KOPT-K1 (cell line): ENCODE data around the gene TYROBP.
"Not testable (repeated sequence)": the region's sequence is repeated elsewhere in the genome, so short reads cannot be mapped to it uniquely, and the experiment has no call there.

Source experiments
- H3K27ac ChIP-seq: fragments of 200-600 bp; sonication (generic); 2 replicates; pipeline ENCODE4 v1.5.1; 2016; ENCODE audit warnings: antibody characterized with exemption, mild to moderate bottlenecking, low read depth, low read length; ENCODE audit not compliant: poor library complexity, severe bottlenecking
- H3K36me3 ChIP-seq: fragments of 200-600 bp; sonication (generic); 2 replicates; pipeline ENCODE4 v1.5.1; 2017; ENCODE audit warnings: antibody characterized with exemption, mild to moderate bottlenecking, low read length, moderate library complexity; ENCODE audit not compliant: insufficient read depth
- H3K9me3 ChIP-seq: fragments of 200-600 bp; sonication (generic); 2 replicates; pipeline ENCODE4 v1.5.1; 2017; ENCODE audit warnings: antibody characterized with exemption, low read length, mild to moderate bottlenecking; ENCODE audit not compliant: insufficient read depth, poor library complexity, severe bottlenecking

Gene TYROBP

GRCh38 chr19:35911173-35911572 is 3.1 kb upstream of the TYROBP start:
- H3K27ac ChIP-seq, result no peak overlapping the region
- H3K9me3 ChIP-seq, result no peaks in the 10 kb centered on the region
- H3K36me3 ChIP-seq, result no peaks in the 10 kb centered on the region

GRCh38 chr19:35910355-35910754 is 2.3 kb upstream of the TYROBP start:
- H3K36me3 ChIP-seq, H3K27ac ChIP-seq, H3K9me3 ChIP-seq: not testable (repeated sequence)

GRCh38 chr19:35909684-35910035 is 1.6 kb upstream of the TYROBP start:
- H3K36me3 ChIP-seq, result no peaks in the 10 kb centered on the region
- peak overlapping the region; percentile 60 for H3K27ac ChIP-seq
- no peaks in the 10 kb centered on the region for H3K9me3 ChIP-seq

- no peaks in the 10 kb centered on the region for H3K9me3 ChIP-seq
- peak overlapping the region; percentile 60 for H3K27ac ChIP-seq
- no peaks in the 10 kb centered on the region for H3K36me3 ChIP-seq
Observed at GRCh38 chr19:35908973-35909683, 1.0 kb upstream of the TYROBP start.

GRCh38 chr19:35907377-35907745 is 734 bp downstream of the TYROBP start:
- H3K9me3 ChIP-seq, result no peaks in the 10 kb centered on the region
- H3K36me3 ChIP-seq, result no peaks in the 10 kb centered on the region
- no peak overlapping the region for H3K27ac ChIP-seq

GRCh38 chr19:35905178-35905727 is 2.8 kb downstream of the TYROBP start:
- no peaks in the 10 kb centered on the region for H3K9me3 ChIP-seq
- no peak overlapping the region for H3K27ac ChIP-seq

GRCh38 chr19:35904311-35905068 is 3.6 kb downstream of the TYROBP start:
- H3K36me3 ChIP-seq, result no peaks in the 10 kb centered on the region
- peak overlapping the region; percentile 92 for H3K27ac ChIP-seq
- no peaks in the 10 kb centered on the region for H3K9me3 ChIP-seq

More at GRCh38 chr19:35905178-35905727, 2.8 kb downstream of the TYROBP start:
- H3K36me3 ChIP-seq, result no peaks in the 10 kb centered on the region

- peak overlapping the region; percentile 92 for H3K27ac ChIP-seq
- no peaks in the 10 kb centered on the region for H3K36me3 ChIP-seq
- H3K9me3 ChIP-seq, result no peaks in the 10 kb centered on the region
Observed at GRCh38 chr19:35903550-35904179, 4.4 kb downstream of the TYROBP start.

- no peaks in the 10 kb centered on the region for H3K9me3 ChIP-seq
- H3K27ac ChIP-seq, result peak overlapping the region; percentile 92
- H3K36me3 ChIP-seq, result peaks cover 5% of the 10 kb centered on the region; the same call in 1 of the 2 replicates
Observed at GRCh38 chr19:35902870-35903475, 5.1 kb downstream of the TYROBP start.

GRCh38 chr19:35901854-35902661 is 6.0 kb downstream of the TYROBP start, which contains the start of gene HCST:
Gene HCST, plus strand, starts transcription at chr19:35902529. Its CDS starts 65 bp downstream, at chr19:35902594.
- Histone ChIP-seq H3K36me3 (peaks cover 14% of the 10 kb centered on the region), H3K27ac (peak within 1 kb of the TSS; percentile 92), H3K9me3 (no peaks in the 10 kb centered on the region)

- H3K36me3 ChIP-seq, result peaks cover 23% of the 10 kb centered on the region
- no peaks in the 10 kb centered on the region for H3K9me3 ChIP-seq
- peak overlapping the region; percentile 92 for H3K27ac ChIP-seq
Observed at GRCh38 chr19:35901055-35901644, 6.9 kb downstream of the TYROBP start.

GRCh38 chr19:35899547-35900214 is 8.4 kb downstream of the TYROBP start:
- no peaks in the 10 kb centered on the region for H3K9me3 ChIP-seq
- H3K27ac ChIP-seq, result peak overlapping the region; percentile 92
- peaks cover 38% of the 10 kb centered on the region for H3K36me3 ChIP-seq

- H3K36me3 ChIP-seq, result peaks cover 50% of the 10 kb centered on the region
- peak overlapping the region; percentile 92 for H3K27ac ChIP-seq
- H3K9me3 ChIP-seq, result no peaks in the 10 kb centered on the region
Observed at GRCh38 chr19:35898499-35898809, 9.6 kb downstream of the TYROBP start.
